Spleen (tissue), 11 donors: ENCODE measurements around the gene METTL8. TPM values are rescaled to one million over a fixed set of nuclear protein-coding genes. Genes with fewer than 3 reads are reported as not detected.

Source experiments
- DNase-seq: peaks from one replicate; pipeline ENCODE4 v3.0.0-alpha.2; 2020
- H3K27ac ChIP-seq, 8 donors: fragments of 200-600 bp; sonication (generic) in 7 of 8; 1 replicate in 4 of 8; 2 replicates in 4 of 8; pipeline versions ENCODE4 v1.5.0 to v1.8.0; 2016 to 2021; ENCODE audit warnings: inconsistent platforms in 4 of 8, mild to moderate bottlenecking in 4 of 8, moderate library complexity in 1 of 8
- H3K27me3 ChIP-seq, 7 donors: fragments of 200-600 bp; sonication (generic) in 6 of 7; replicated peaks in 1 of 7; 1 replicate in 4 of 7; 2 replicates in 3 of 7; pipeline versions ENCODE4 v1.5.0 to v1.8.0; 2016 to 2021; ENCODE audit warnings: inconsistent platforms in 3 of 7, mild to moderate bottlenecking in 1 of 7
- H3K36me3 ChIP-seq, 6 donors: fragments of 200-600 bp; sonication (generic) in 5 of 6; 1 replicate in 4 of 6; 2 replicates in 2 of 6; pipeline versions ENCODE4 v1.5.0 to v1.8.0; 2016 to 2021; ENCODE audit warnings: inconsistent platforms in 2 of 6
- H3K4me1 ChIP-seq, 6 donors: fragments of 200-600 bp; sonication (generic) in 5 of 6; 1 replicate in 3 of 6; 2 replicates in 3 of 6; pipeline versions ENCODE4 v1.5.0 to v1.8.0; 2016 to 2021; ENCODE audit warnings: inconsistent platforms in 3 of 6
- H3K4me3 ChIP-seq, 8 donors: fragments of 200-600 bp; sonication (generic) in 7 of 8; 1 replicate in 4 of 8; 2 replicates in 4 of 8; pipeline versions ENCODE4 v1.5.0 to v1.8.0; 2016 to 2021; ENCODE audit warnings: inconsistent platforms in 4 of 8, mild to moderate bottlenecking in 4 of 8, moderate library complexity in 2 of 8
- H3K9me3 ChIP-seq, 8 donors: fragments of 200-600 bp; sonication (generic) in 7 of 8; 1 replicate in 4 of 8; 2 replicates in 4 of 8; pipeline versions ENCODE4 v1.5.0 to v1.8.0; 2016 to 2021; ENCODE audit warnings: inconsistent platforms in 4 of 8
- CTCF ChIP-seq, 11 experiments: fragments of 200-600 bp in 7 of 11; fragments of 450-650 bp in 4 of 11; sonication (generic) in 4 of 11; IDR thresholded peaks in 8 of 11; conservative IDR thresholded peaks in 3 of 11; 1 replicate in 7 of 11; 2 replicates in 4 of 11; pipeline versions ENCODE4 v1.4.0 to v1.8.0; 2016 to 2021; ENCODE audit warnings: antibody characterized with exemption in 11 of 11, inconsistent platforms in 4 of 11, mild to moderate bottlenecking in 1 of 11
- POLR2A ChIP-seq, 3 donors: fragments of 450-650 bp; IDR thresholded peaks; one replicate each; pipeline ENCODE4 v1.5.1; 2017; ENCODE audit warnings: antibody characterized with exemption in 3 of 3, mild to moderate bottlenecking in 1 of 3
- POLR2AphosphoS5 ChIP-seq, 3 donors: sonication (generic); formaldehyde crosslinking; IDR thresholded peaks; one replicate each; pipeline ENCODE4 v1.5.1; 2017; ENCODE audit warnings: antibody characterized with exemption in 3 of 3
- WGBS, 5 donors: extraction: QIAGEN DNeasy Blood & Tissue Kit in 3 of 5; methylation state at CpG; one replicate each; pipeline versions ENCODE4 v1.1.5 to v1.1.7; 2013 to 2018; 5-methylcytosine and 5-hydroxymethylcytosine counted together
- intact Hi-C: fragments of 100-400 bp; cut with DNase I; formaldehyde crosslinking; loops from one replicate; pipeline ENCODE4 v1.15.0; 2023; ENCODE audit warnings: low total_unique reads
- polyA plus RNA-seq, 3 donors: library from polyadenylated mRNA; stranded (reverse); fragments of 200-250 nt; gene quantifications; one replicate each; pipeline ENCODE4 v1.2.1, GENCODE V29; 2013
- total RNA-seq, 7 donors: library from RNA; depleted of rRNA in 3 of 7; stranded (reverse); fragments of >200 nt in 3 of 7; fragmentation: NEBNext Ultra II Directional in 4 of 7; extraction: Animal tissue kit (Norgen Biotek cat#: 25700) in 4 of 7; gene quantifications; one replicate each; pipeline versions ENCODE4 v1.1.0 to v1.2.1, GENCODE V29; 2016 to 2021
- donor health status: healthy with polysubstance abuse.
- donor health status: DM: no; HTN: no; CAD: no; lungs with moderate emphysema.
- donor health status: DM: no; HTN: no; CAD: no.
- donor health status: Bipolar disorder and iron deficiency.
- donor health status: healthy.
- donor health status: DM: no; HTN: no; CAD: no.
- donor health status: DM: yes; HTN: yes; CAD: no.

The METTL8 gene
- total and polyA plus RNA-seq, 10 donors, result 15.4 to 48.7 (median 24.7) TPM

- intact Hi-C loops, result no loop called here
- no peak for DNase-seq
- Histone ChIP-seq H3K4me1 (peaks cover 6 to 47% (median 23%) of the 10 kb centered on the region in 6 donors), H3K4me3 (no peak overlapping the region), H3K27ac (peak overlapping the region in 7 of 8 donors; percentile 5 to 58 (median 16)), H3K36me3 (no peaks in the 10 kb centered on the region), H3K27me3 (no peaks in the 10 kb centered on the region), H3K9me3 (peaks cover 0 to 13% (median 5%) of the 10 kb centered on the region in 8 donors)
- no peak for TF ChIP-seq POLR2A (IDR thresholded peaks at IDR 0.05)
- no peak for TF ChIP-seq POLR2AphosphoS5 (IDR thresholded peaks at IDR 0.05)
- TF ChIP-seq CTCF (IDR thresholded peaks at IDR 0.05 in 8 of 11, conservative IDR thresholded peaks at IDR 0.05 in 3 of 11), result peak in 3 of 11 experiments; percentile 12 to 41 (median 17)
- 51 to 61% (median 54%) methylated on average over 10 of the region's 10 CpGs for WGBS, 5 donors
Observed at GRCh38 chr2:171346723-171347557, 86.8 kb downstream of the METTL8 start.

- 83 to 100% (median 95%) methylated on average over 3 of the region's 3 CpGs for WGBS, 5 donors
- peak overlapping the region in 5 of 8 donors; percentile 5 to 47 (median 12) for H3K27ac ChIP-seq
Observed at GRCh38 chr2:171345971-171346722, 87.6 kb downstream of the METTL8 start.

GRCh38 chr2:171344182-171344581 lies 89.6 kb downstream of the METTL8 start:
- no peaks in the 10 kb centered on the region for H3K36me3 ChIP-seq
- H3K27ac ChIP-seq, result peak overlapping the region in 5 of 8 donors; percentile 22 to 49 (median 23)
- intact Hi-C loops, result no loop called here
- no peak for DNase-seq
- H3K9me3 ChIP-seq, result no peaks in the 10 kb centered on the region
- peaks cover 6 to 54% (median 28%) of the 10 kb centered on the region in 6 donors for H3K4me1 ChIP-seq
- TF ChIP-seq CTCF (IDR thresholded peaks at IDR 0.05 in 8 of 11, conservative IDR thresholded peaks at IDR 0.05 in 3 of 11), result no peak
- TF ChIP-seq POLR2AphosphoS5 (IDR thresholded peaks at IDR 0.05), result no peak
- TF ChIP-seq POLR2A (IDR thresholded peaks at IDR 0.05), result no peak
- no peaks in the 10 kb centered on the region for H3K27me3 ChIP-seq
- 60 to 81% (median 73%) methylated on average over 2 of the region's 2 CpGs for WGBS, 5 donors
- no peak overlapping the region for H3K4me3 ChIP-seq

More at GRCh38 chr2:171345971-171346722, 87.6 kb downstream of the METTL8 start:
- intact Hi-C loops, result no loop called here
- Histone ChIP-seq H3K36me3 (no peaks in the 10 kb centered on the region), H3K4me1 (peaks cover 6 to 54% (median 28%) of the 10 kb centered on the region in 6 donors), H3K27me3 (no peaks in the 10 kb centered on the region), H3K9me3 (peaks cover 0 to 11% (median 4%) of the 10 kb centered on the region in 8 donors), H3K4me3 (no peak overlapping the region)
- DNase-seq, result no peak
- no peak for TF ChIP-seq POLR2AphosphoS5 (IDR thresholded peaks at IDR 0.05)
- no peak for TF ChIP-seq POLR2A (IDR thresholded peaks at IDR 0.05)
- TF ChIP-seq CTCF (IDR thresholded peaks at IDR 0.05 in 8 of 11, conservative IDR thresholded peaks at IDR 0.05 in 3 of 11), result no peak

GRCh38 chr2:171342067-171342413 lies 91.8 kb downstream of the METTL8 start:
- no peak for DNase-seq
- 10 to 26% (median 17%) methylated on average over 1 of the region's 1 CpG for WGBS, 5 donors
- peaks cover 6 to 53% (median 29%) of the 10 kb centered on the region in 6 donors for H3K4me1 ChIP-seq
- intact Hi-C loops, result no loop called here
- H3K4me3 ChIP-seq, result no peak overlapping the region
- H3K27ac ChIP-seq, result peak overlapping the region; percentile 13 to 78 (median 56)
- no peaks in the 10 kb centered on the region for H3K36me3 ChIP-seq
- no peaks in the 10 kb centered on the region for H3K27me3 ChIP-seq
- H3K9me3 ChIP-seq, result no peaks in the 10 kb centered on the region
- no peak for TF ChIP-seq CTCF (IDR thresholded peaks at IDR 0.05 in 8 of 11, conservative IDR thresholded peaks at IDR 0.05 in 3 of 11)
